Limb (tissue), 2 donors: Measurements from ENCODE around the gene BBX.

Source experiments
- DNase-seq, 2 donors: peaks; one replicate each; pipeline ENCODE4 v3.0.0-alpha.2; 2016; ENCODE audit errors: extremely low spot score in 2 of 2

BBX gene

GRCh38 chr3:107837895-107838612 is 315.3 kb downstream of the BBX start:
- DNase-seq: no peak

- no peak for DNase-seq
These were observed 319.1 kb downstream of the BBX start for GRCh38 chr3:107841831-107842230.

GRCh38 chr3:107842940-107843339 is 320.2 kb downstream of the BBX start:
- no peak for DNase-seq

- no peak for DNase-seq
These were observed 322.9 kb downstream of the BBX start for GRCh38 chr3:107845380-107846278.

GRCh38 chr3:107846279-107846852 is 323.6 kb downstream of the BBX start:
- DNase-seq: peak; percentile 36 to 66

- DNase-seq: no peak
These were observed 325.0 kb downstream of the BBX start for GRCh38 chr3:107847791-107848190.

- no peak for DNase-seq
These were observed 325.7 kb downstream of the BBX start for GRCh38 chr3:107848351-107848915.

- no peak for DNase-seq
These were observed 327.9 kb downstream of the BBX start for GRCh38 chr3:107850681-107851080.

- DNase-seq: no peak
These were observed 331.1 kb downstream of the BBX start for GRCh38 chr3:107853821-107854220.

GRCh38 chr3:107854733-107855132 is 332.0 kb downstream of the BBX start:
- no peak for DNase-seq

- no peak for DNase-seq
These were observed 332.9 kb downstream of the BBX start for GRCh38 chr3:107855710-107856109.

GRCh38 chr3:107857854-107858253 is 335.1 kb downstream of the BBX start:
- DNase-seq: no peak

- no peak for DNase-seq
These were observed 336.1 kb downstream of the BBX start for GRCh38 chr3:107858876-107859275.
